ENCODE measurements around the gene GPR108. TPM values are rescaled to one million over a fixed set of nuclear protein-coding genes. Genes with fewer than 3 reads are reported as not detected.

GPR108 gene
- total and polyA plus RNA-seq, 7 experiments from 2014 or later = 36.1 to 96.5 (median 66.1) TPM

DNA sequence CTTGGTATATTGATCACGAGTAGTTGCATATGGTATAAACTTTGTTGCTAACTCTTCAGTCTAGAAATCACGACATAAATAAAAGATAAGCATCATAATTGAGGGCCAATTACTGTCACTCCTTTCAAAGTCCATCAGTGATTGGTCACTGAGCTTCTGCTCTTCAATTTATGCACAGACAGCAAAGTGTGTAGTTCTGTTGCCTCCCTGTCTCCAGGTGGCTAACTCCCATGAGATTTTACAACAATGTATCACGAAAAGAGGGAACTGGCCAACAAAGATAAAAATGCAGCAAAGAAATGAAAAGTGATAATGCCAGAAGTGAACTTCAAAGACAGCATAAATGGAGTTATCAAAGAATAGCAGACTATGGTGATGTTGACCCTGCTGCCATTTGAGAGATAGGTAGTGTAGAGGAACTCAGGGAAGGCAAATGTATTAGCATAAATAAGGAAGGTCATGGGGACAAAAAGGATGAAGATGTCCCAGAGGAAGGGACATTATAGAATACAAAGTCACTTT is 54.7 kb downstream of the GPR108 start:
- Histone ChIP-seq H3K27ac (ENCODE audit: low read depth, low read length) (no peak overlapping the region), H3K4me1 (ENCODE audit: control insufficient read depth in 2 of 2, insufficient read depth in 2 of 2, low read length in 2 of 2) (peaks cover 0 to 2% of the 10 kb centered on the region in 2 donors), H3K9me3 (ENCODE audit: control insufficient read depth in 2 of 3, low read length in 3 of 3) (no peaks in the 10 kb centered on the region), H3K36me3 (ENCODE audit: control insufficient read depth in 2 of 3, insufficient read depth in 3 of 3, low read length in 3 of 3) (no peaks in the 10 kb centered on the region), H3K27me3 (ENCODE audit: control insufficient read depth in 2 of 2, insufficient read depth in 2 of 2, low read length in 2 of 2) (no peaks in the 10 kb centered on the region), H3K4me3 (ENCODE audit: low read length) (no peak overlapping the region)
- intact Hi-C loops (cut with micrococcal nuclease) = no loop called here
- DNase-seq (no peak), ATAC-seq (no peak)
- peaks cover 0 to 6% (median 0%) of the 10 kb centered on the region in 11 donors for H3K9me3 Mint-ChIP-seq
- POLR2A ChIA-PET = no interaction called here
- H3K27me3 Mint-ChIP-seq = peaks cover 0 to 21% (median 0%) of the 10 kb centered on the region in 5 donors
- H3K4me1 Mint-ChIP-seq = peaks cover 2 to 22% (median 8%) of the 10 kb centered on the region in 7 donors
- H3K36me3 Mint-ChIP-seq = peaks cover 0 to 5% (median 0%) of the 10 kb centered on the region in 5 donors
- CTCF ChIA-PET = no interaction called here
- H3K4me3 Mint-ChIP-seq = no peak overlapping the region
- H3K27ac Mint-ChIP-seq = no peak overlapping the region

DNA sequence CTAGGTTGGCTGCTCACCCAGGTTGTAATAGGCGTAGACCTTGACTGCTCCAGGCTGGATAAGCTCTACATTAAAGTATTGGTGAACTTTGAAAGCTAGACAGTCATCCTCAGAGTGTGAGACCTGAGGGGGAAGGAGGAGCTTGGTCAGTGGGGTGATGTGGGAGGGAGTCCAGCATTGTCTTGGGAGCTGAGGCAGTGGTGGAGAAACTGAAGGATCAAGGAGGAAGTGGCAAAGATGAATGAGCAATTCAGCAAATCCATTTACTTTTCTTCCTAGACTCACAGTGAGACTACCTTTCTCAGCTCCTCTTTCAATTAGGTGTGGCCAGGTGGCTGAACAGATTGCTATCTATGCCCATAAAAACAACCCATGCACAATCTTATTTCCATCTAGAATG is 57.2 kb downstream of the GPR108 start:
- H3K9me3 Mint-ChIP-seq = peaks cover 0 to 6% (median 0%) of the 10 kb centered on the region in 11 donors
- H3K36me3 ChIP-seq (ENCODE audit: control insufficient read depth in 2 of 3, insufficient read depth in 3 of 3, low read length in 3 of 3) = no peaks in the 10 kb centered on the region
- ChIA-PET POLR2A (no interaction called here), CTCF (no interaction called here)
- DNase-seq = no peak
- H3K27ac Mint-ChIP-seq = no peak overlapping the region
- H3K27ac ChIP-seq (ENCODE audit: low read depth, low read length) = no peak overlapping the region
- peaks cover 8 to 35% (median 19%) of the 10 kb centered on the region in 7 donors for H3K4me1 Mint-ChIP-seq
- intact Hi-C loops (cut with micrococcal nuclease) = no loop called here
- H3K4me1 ChIP-seq (ENCODE audit: control insufficient read depth in 2 of 2, insufficient read depth in 2 of 2, low read length in 2 of 2) = peaks cover 2 to 10% of the 10 kb centered on the region in 2 donors
- no peak overlapping the region for H3K4me3 ChIP-seq (ENCODE audit: low read length)
- no peaks in the 10 kb centered on the region for H3K27me3 ChIP-seq (ENCODE audit: control insufficient read depth in 2 of 2, insufficient read depth in 2 of 2, low read length in 2 of 2)
- no peak overlapping the region for H3K4me3 Mint-ChIP-seq
- no peaks in the 10 kb centered on the region for H3K9me3 ChIP-seq (ENCODE audit: control insufficient read depth in 2 of 3, low read length in 3 of 3)
- no peak for ATAC-seq
- H3K36me3 Mint-ChIP-seq = peaks cover 0 to 5% (median 0%) of the 10 kb centered on the region in 5 donors
- peaks cover 0 to 21% (median 0%) of the 10 kb centered on the region in 5 donors for H3K27me3 Mint-ChIP-seq

Small RNAs within 50 kb of the gene (microRNA-seq; reads per million reads assigned to microRNA genes)
- gene MIR6791 (ENCODE audit: borderline microRNAs expressed) = not detected

Other genes starting within 250 kb of the GPR108 start
- 1 to 10 TPM; 1.5 to 7.6 (median 2.6) TPM for gene TUBB4A, start 235.3 kb downstream of the GPR108 start, total RNA-seq
- gene TUBB4A, start 235.3 kb downstream of the GPR108 start, polyA plus RNA-seq = 1 to 10 TPM; 1.5 to 4.5 TPM
- gene TNFSF9, start 206.6 kb downstream of the GPR108 start, total RNA-seq = 1 to 10 TPM in 3 of 5 experiments, under 1 TPM in 1, not detected in 1; 0.38 to 3.9 (median 3.0) TPM
- gene TNFSF9, start 206.6 kb downstream of the GPR108 start, polyA plus RNA-seq = not detected
- gene CD70, start 146.4 kb downstream of the GPR108 start, total RNA-seq = 10 to 100 TPM in 1 of 5 experiments, 1 to 10 TPM in 1, not detected in 3; 1.2 to 39.6 TPM
- not detected for gene CD70, start 146.4 kb downstream of the GPR108 start, polyA plus RNA-seq
- 10 to 100 TPM in 1 of 5 experiments, 1 to 10 TPM in 4; 1.0 to 20.5 (median 1.8) TPM for gene TNFSF14, start 67.4 kb downstream of the GPR108 start, total RNA-seq
- gene TNFSF14, start 67.4 kb downstream of the GPR108 start, polyA plus RNA-seq = 1 to 10 TPM; 1.3 to 1.9 TPM
- 1 to 10 TPM in 3 of 5 experiments, under 1 TPM in 2; 0.57 to 3.7 (median 1.8) TPM for gene C3, start 16.9 kb downstream of the GPR108 start, total RNA-seq
- not detected for gene C3, start 16.9 kb downstream of the GPR108 start, polyA plus RNA-seq
- gene TRIP10, start 2.1 kb upstream of the GPR108 start, total RNA-seq = 10 to 100 TPM in 1 of 5 experiments, 1 to 10 TPM in 4; 2.9 to 17.4 (median 5.4) TPM
- gene TRIP10, start 2.1 kb upstream of the GPR108 start, polyA plus RNA-seq = 1 to 10 TPM in 1 of 2 donors, under 1 TPM in 1; 0.74 to 1.8 TPM
- gene SH2D3A, start 29.9 kb upstream of the GPR108 start, total RNA-seq = 10 to 100 TPM; 27.9 to 64.7 (median 57.4) TPM
- 10 to 100 TPM; 35.2 to 60.4 TPM for gene SH2D3A, start 29.9 kb upstream of the GPR108 start, polyA plus RNA-seq
- gene VAV1, start 35.1 kb upstream of the GPR108 start, total RNA-seq = 100 to 1,000 TPM in 3 of 5 experiments, 10 to 100 TPM in 2; 90.5 to 132 (median 115) TPM
- gene VAV1, start 35.1 kb upstream of the GPR108 start, polyA plus RNA-seq = 10 to 100 TPM; 26.2 to 41.4 TPM
- 10 to 100 TPM in 2 of 5 experiments, 1 to 10 TPM in 3; 7.1 to 31.7 (median 9.1) TPM for gene ADGRE1, start 150.0 kb upstream of the GPR108 start, total RNA-seq
- 10 to 100 TPM in 1 of 2 donors, 1 to 10 TPM in 1; 4.2 to 14.3 TPM for gene ADGRE1, start 150.0 kb upstream of the GPR108 start, polyA plus RNA-seq